Heart right ventricle (tissue), 16 donors: ENCODE data around the gene OLFML1. TPM values are rescaled to one million over a fixed set of nuclear protein-coding genes. Genes with fewer than 3 reads are reported as not detected.

Experiments
- ATAC-seq, 8 donors: fragments of 200-7000 bp; cut with Tn5 transposase; one replicate each; pipeline ENCODE4 v1.9.1; 2020; ENCODE audit warnings: mild to moderate bottlenecking in 8 of 8, moderate library complexity in 8 of 8, moderate number of reproducible peaks in 1 of 8
- DNase-seq, 2 donors: peaks; one replicate each; pipeline ENCODE4 v3.0.0-alpha.2; 2020
- H3K27ac ChIP-seq, 10 donors: fragments of 200-600 bp; sonication (generic) in 2 of 10; one replicate each; pipeline versions ENCODE4 v1.5.0 to v1.8.0; 2020 to 2022; ENCODE audit warnings: mild to moderate bottlenecking in 3 of 10
- H3K27me3 ChIP-seq, 7 donors: fragments of 200-600 bp; one replicate each; pipeline ENCODE4 v1.8.0; 2021 to 2022; ENCODE audit warnings: mild to moderate bottlenecking in 2 of 7
- H3K36me3 ChIP-seq, 9 donors: fragments of 200-600 bp; sonication (generic) in 1 of 9; one replicate each; pipeline versions ENCODE4 v1.5.0 to v1.8.0; 2020 to 2022; ENCODE audit warnings: mild to moderate bottlenecking in 2 of 9
- H3K4me1 ChIP-seq, 9 donors: fragments of 200-600 bp; sonication (generic) in 1 of 9; one replicate each; pipeline versions ENCODE4 v1.5.0 to v1.8.0; 2020 to 2022; ENCODE audit warnings: mild to moderate bottlenecking in 4 of 9
- H3K4me3 ChIP-seq, 10 donors: fragments of 200-600 bp; sonication (generic) in 2 of 10; one replicate each; pipeline versions ENCODE4 v1.5.0 to v1.8.0; 2020 to 2022; ENCODE audit warnings: mild to moderate bottlenecking in 7 of 10, moderate library complexity in 2 of 10
- H3K9me3 ChIP-seq, 11 donors: fragments of 200-600 bp in 10 of 11; sonication (generic) in 2 of 11; one replicate each; pipeline versions ENCODE4 v1.5.0 to v1.8.0; 2013 to 2022; ENCODE audit warnings: mild to moderate bottlenecking in 2 of 11, control low read depth in 1 of 11, moderate library complexity in 1 of 11
- WGBS, 2 donors: extraction: QIAGEN DNeasy Blood & Tissue Kit; methylation state at CpG; one replicate each; pipeline ENCODE4 v1.1.7; 2013; ENCODE audit warnings: inconsistent platforms in 1 of 2; 5-methylcytosine and 5-hydroxymethylcytosine counted together
- intact Hi-C, 10 donors: fragments of 100-400 bp; cut with DNase I; formaldehyde crosslinking; loops; one replicate each; pipeline versions ENCODE4 v1.11.1 to v1.14.2; 2022
- polyA plus RNA-seq, 2 donors: library from polyadenylated mRNA; stranded (reverse); fragments of 200-250 nt; gene quantifications; one replicate each; pipeline ENCODE4 v1.2.3, GENCODE V29; 2013
- total RNA-seq, 10 donors: library from RNA; stranded (reverse); fragmentation: NEBNext Ultra II Directional in 3 of 10; extraction: Animal tissue kit (Norgen Biotek cat#: 25700) in 3 of 10; gene quantifications; one replicate each; pipeline versions ENCODE4 v1.2.1 to v1.2.4, GENCODE V29; 2021 to 2023
- TF ChIP-seq, protein P1 (sequence below), 9 donors: fragments of 200-600 bp; sonication (generic) in 2 of 9; IDR thresholded peaks; one replicate each; pipeline versions ENCODE4 v1.5.0 to v1.8.0; 2021 to 2022; ENCODE audit warnings: antibody characterized with exemption in 9 of 9, mild to moderate bottlenecking in 5 of 9, moderate library complexity in 1 of 9
- donor health status: Arrhythmogenic right ventricular cardiomyopathy.
- donor health status: ischemic (EF 13 %, LVEDD 7.1; RV severe dilation, severe dysfunction).
- donor health status: healthy with polysubstance abuse.
- donor health status: DM: no; HTN: yes; CAD: no.
- donor health status: DM: no; HTN: no; CAD: no.
- donor health status: ischemic (EF 25% LVEDD 6.9; RV normal size, moderate dysfunction).
- donor health status: ischemic (EF 25% LVEDD 5.7; RV mildly dilated, moderate dysfunction).
- donor health status: healthy.
- donor health status: DM: yes; HTN: yes; CAD: no.
- donor health status: Ischemic cardiomyopathy.
- donor health status: ischemic (EF 35%, LVEDD 5.7; RV mildly dilated, moderate dysfunction).
- donor health status: nonischemic (EF 11% LVEDD 7.7; RV severe dilation, severe dysfunction).
- donor health status: DM: yes; HTN: yes; CAD: no.
- donor health status: PGD.
- donor health status: ischemic (EF 29% LVEDD 5.4; RV normal size, mild dysfunction).
- donor health status: nonischemic (EF 23%, LVEDD 6.1; RV moderate dilation, normal function).

OLFML1 gene
- total and polyA plus RNA-seq, 12 donors: 2.2 to 8.3 (median 5.0) TPM

DNA sequence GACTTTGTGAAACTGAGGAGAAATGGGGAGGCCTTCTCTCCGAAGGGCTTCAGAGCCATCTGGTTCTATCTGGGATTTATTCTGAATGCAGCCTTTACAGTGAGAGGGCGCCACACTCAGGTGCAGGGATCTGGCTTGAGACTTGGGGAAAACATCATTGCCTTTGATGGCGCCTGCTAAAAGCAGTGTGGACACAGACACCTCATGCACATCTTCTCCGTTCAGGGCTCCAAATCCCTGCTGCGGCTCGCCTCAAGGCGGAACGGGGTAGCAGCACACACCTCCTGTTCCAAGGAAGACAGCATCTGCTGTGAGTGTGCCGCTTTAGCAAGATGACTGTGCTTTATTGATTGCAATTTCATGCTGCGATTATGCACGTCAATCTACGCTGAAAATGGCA, 37.1 kb upstream of the OLFML1 start:
- Histone ChIP-seq H3K27me3 (no peaks in the 10 kb centered on the region), H3K4me1 (peaks cover 0 to 16% (median 0%) of the 10 kb centered on the region in 9 donors), H3K36me3 (no peaks in the 10 kb centered on the region), H3K27ac (no peak overlapping the region), H3K9me3 (no peaks in the 10 kb centered on the region), H3K4me3 (no peak overlapping the region)
- DNase-seq (no peak), ATAC-seq (no peak)
- TF ChIP-seq, protein P1, sequence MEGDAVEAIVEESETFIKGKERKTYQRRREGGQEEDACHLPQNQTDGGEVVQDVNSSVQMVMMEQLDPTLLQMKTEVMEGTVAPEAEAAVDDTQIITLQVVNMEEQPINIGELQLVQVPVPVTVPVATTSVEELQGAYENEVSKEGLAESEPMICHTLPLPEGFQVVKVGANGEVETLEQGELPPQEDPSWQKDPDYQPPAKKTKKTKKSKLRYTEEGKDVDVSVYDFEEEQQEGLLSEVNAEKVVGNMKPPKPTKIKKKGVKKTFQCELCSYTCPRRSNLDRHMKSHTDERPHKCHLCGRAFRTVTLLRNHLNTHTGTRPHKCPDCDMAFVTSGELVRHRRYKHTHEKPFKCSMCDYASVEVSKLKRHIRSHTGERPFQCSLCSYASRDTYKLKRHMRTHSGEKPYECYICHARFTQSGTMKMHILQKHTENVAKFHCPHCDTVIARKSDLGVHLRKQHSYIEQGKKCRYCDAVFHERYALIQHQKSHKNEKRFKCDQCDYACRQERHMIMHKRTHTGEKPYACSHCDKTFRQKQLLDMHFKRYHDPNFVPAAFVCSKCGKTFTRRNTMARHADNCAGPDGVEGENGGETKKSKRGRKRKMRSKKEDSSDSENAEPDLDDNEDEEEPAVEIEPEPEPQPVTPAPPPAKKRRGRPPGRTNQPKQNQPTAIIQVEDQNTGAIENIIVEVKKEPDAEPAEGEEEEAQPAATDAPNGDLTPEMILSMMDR (IDR thresholded peaks at IDR 0.05): no peak
- intact Hi-C loops: loop anchor here in 3 of 10 donors (10.0 kb wide), 3 partner anchors 93 to 303 kb away; no protein-coding TSS in a partner anchor
- WGBS, 2 donors: 96 to 98% methylated on average over 12 of the region's 12 CpGs

DNA sequence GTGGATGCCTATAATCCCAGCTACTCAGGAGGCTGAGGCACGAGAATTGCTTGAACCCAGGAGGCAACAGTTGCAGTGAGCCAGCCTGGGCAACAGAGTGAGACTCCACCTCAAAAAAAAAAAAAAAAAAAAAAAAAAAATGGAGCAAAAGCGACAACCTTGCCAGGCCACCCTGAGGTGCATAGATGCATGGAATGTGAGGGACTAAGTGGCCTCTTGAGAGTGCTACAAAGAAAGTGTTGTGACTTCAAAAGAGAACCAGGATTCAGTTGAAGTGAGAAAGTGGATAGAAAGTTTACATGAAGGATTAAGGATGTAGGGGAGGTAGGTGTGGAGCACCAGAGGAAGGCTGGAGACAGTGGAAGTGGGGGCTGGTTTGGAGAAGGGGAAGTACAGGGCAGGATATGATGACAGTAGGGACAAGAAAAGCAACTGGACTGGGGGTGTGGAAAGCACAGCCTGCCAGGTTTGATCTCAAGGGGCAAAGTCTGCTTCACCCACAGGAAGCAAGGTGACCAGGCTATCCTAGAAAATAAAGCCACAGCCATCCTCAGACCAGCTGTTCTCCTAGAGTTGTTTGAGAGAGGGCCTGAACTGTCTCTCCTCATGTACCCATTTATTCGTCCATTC, 36.0 kb upstream of the OLFML1 start:
- no peaks in the 10 kb centered on the region for H3K9me3 ChIP-seq
- TF ChIP-seq, protein P1 (IDR thresholded peaks at IDR 0.05): no peak
- ATAC-seq (peak in 2 of 8 donors; percentile 43 to 55), DNase-seq (no peak)
- no peaks in the 10 kb centered on the region for H3K36me3 ChIP-seq
- WGBS, 2 donors: 83 to 87% methylated on average over 3 of the region's 3 CpGs
- no peak overlapping the region for H3K27ac ChIP-seq
- peaks cover 0 to 16% (median 0%) of the 10 kb centered on the region in 9 donors for H3K4me1 ChIP-seq
- intact Hi-C loops: loop anchor here in 3 of 10 donors (10.0 kb wide), 3 partner anchors 95 to 305 kb away; no protein-coding TSS in a partner anchor
- H3K4me3 ChIP-seq: no peak overlapping the region
- no peaks in the 10 kb centered on the region for H3K27me3 ChIP-seq

DNA sequence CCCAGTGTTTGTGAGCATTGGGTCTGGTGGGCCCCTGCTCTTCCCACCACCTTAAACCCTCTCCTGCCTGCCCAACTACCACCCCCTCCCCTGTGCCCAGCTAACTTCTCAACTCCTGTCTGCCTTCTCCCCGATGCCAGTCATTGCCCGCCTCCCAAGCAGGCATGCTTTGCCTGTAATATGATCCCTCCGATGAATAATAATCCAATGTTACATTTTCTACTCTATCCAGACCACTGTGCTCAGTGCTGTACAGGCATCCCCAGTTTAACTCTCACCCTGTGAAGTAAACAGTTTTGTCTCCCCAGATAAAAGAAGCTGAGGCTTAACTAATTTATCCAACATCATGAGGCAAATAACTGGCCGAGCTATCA, 35.5 kb upstream of the OLFML1 start:
- TF ChIP-seq, protein P1 (IDR thresholded peaks at IDR 0.05): no peak
- H3K27ac ChIP-seq: no peak overlapping the region
- WGBS, 2 donors: 65 to 91% methylated on average over 4 of the region's 4 CpGs
- no peaks in the 10 kb centered on the region for H3K27me3 ChIP-seq
- no peak overlapping the region for H3K4me3 ChIP-seq
- H3K4me1 ChIP-seq: peaks cover 0 to 11% (median 0%) of the 10 kb centered on the region in 9 donors
- H3K36me3 ChIP-seq: no peaks in the 10 kb centered on the region
- ATAC-seq (no peak), DNase-seq (no peak)
- intact Hi-C loops: loop anchor here in 3 of 10 donors (10.0 kb wide), 3 partner anchors 95 to 305 kb away; no protein-coding TSS in a partner anchor
- no peaks in the 10 kb centered on the region for H3K9me3 ChIP-seq

DNA sequence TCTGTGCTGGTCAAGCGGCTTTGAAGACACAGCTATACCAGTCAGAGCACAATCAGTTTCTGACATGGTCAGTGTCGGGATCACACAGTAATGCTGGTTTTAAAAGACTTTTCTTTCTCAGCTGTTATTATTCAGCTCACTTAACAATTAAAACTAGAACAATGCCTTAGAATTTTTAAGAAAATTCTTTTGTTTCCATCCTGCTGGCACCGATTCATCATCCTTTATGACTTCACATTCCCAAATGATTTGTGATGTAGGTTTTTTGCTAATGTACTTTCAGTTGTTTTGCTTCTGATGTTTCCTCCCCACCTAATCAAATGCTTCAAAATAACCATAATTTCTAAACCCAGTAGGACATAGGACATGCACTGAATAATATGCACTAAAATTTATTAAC, 34.5 kb upstream of the OLFML1 start:
- no peaks in the 10 kb centered on the region for H3K9me3 ChIP-seq
- no peaks in the 10 kb centered on the region for H3K36me3 ChIP-seq
- no peak overlapping the region for H3K4me3 ChIP-seq
- DNase-seq (no peak), ATAC-seq (no peak)
- no peak overlapping the region for H3K27ac ChIP-seq
- intact Hi-C loops: no loop called here
- H3K27me3 ChIP-seq: no peaks in the 10 kb centered on the region
- H3K4me1 ChIP-seq: peaks cover 0 to 6% (median 0%) of the 10 kb centered on the region in 9 donors
- WGBS, 2 donors: 72 to 73% methylated on average over 3 of the region's 3 CpGs
- TF ChIP-seq, protein P1 (IDR thresholded peaks at IDR 0.05): no peak
